Left renal pelvis (tissue), 4 donors: ENCODE data around the gene ZFP64. TPM values are rescaled to one million over a fixed set of nuclear protein-coding genes. Genes with fewer than 3 reads are reported as not detected.
"Not testable (repeated sequence)": the region's sequence is repeated elsewhere in the genome, so short reads cannot be mapped to it uniquely, and the experiment has no call there.

Source experiments
- DNase-seq, 4 donors: peaks; one replicate each; pipeline ENCODE4 v3.0.0-alpha.2; 2013; ENCODE audit warnings: low read depth in 4 of 4, low spot score in 3 of 4
- polyA plus RNA-seq, 4 donors: library from polyadenylated mRNA; unstranded; fragments of 120-200 nt; gene quantifications; one replicate each; pipeline ENCODE4 v1.2.1, GENCODE V29; 2013; ENCODE audit not compliant: insufficient read length in 4 of 4

ZFP64 gene
- polyA plus RNA-seq, 4 donors, result 19.6 to 23.8 (median 21.7) TPM

DNA sequence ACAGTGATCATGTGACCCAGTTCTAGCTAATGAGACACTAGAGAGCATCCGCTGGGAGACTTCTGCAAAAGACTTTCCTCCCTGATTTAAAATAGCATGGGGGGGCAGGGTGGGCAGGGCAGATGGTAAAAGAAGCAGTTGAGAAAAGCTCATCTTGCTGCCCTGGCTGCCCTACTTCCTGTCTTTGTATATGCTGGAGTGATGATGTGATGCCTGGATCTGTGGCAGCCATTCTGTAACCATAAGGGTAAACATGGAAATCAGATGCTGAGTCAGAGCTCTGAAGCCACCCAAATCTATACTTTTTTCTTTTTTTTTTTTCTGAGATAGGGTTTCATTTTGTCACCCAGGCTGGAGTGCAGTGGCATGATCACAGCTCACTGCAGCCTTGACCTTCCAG lies 25.4 kb downstream of the ZFP64 start:
- no peak for DNase-seq

GRCh38 chr20:52160621-52161204 lies 30.9 kb downstream of the ZFP64 start:
- no peak for DNase-seq

DNA sequence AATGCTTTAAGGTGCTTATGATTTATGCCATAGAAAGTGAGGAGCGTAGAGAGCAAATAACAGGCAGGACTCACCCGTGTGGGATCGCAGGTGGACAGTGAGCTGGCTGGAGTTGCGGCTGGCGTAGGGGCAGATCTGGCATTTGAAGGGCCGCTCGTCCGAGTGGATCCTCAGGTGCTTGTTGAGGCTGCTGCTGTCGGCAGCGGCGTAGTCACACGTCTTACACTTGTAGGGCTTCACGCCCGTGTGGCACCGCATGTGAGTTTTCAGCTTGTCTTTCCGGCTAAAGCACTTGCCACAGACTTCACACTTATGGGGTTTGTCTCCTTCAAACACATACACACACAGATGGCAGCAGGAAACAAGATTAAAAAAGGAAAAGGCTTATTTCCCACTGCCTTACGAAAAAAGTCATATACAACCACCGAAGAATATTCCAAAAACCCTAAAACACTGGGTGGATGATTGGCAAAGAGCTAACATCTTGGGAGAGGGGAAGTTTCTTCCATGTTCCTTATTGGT lies 31.5 kb downstream of the ZFP64 start:
- no peak for DNase-seq

DNA sequence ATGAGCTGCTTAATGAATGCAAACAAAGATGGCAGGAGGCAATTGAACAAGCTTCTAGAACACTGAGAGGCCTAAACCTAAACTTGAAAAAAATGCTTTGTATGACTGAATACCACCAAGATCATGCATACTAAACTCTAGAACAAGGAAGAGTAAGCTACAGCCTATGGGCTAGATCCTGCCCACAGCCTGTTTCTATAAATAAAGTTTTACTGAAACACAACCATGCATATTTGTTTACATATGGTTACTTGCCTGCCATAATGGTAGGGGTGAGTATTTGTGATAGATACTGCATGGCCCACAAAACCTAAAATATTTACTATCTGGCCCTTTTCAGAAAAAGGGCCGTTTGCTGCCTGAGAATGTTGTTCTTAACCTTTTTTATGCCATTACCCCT lies 37.0 kb downstream of the ZFP64 start:
- DNase-seq, result no peak

DNA sequence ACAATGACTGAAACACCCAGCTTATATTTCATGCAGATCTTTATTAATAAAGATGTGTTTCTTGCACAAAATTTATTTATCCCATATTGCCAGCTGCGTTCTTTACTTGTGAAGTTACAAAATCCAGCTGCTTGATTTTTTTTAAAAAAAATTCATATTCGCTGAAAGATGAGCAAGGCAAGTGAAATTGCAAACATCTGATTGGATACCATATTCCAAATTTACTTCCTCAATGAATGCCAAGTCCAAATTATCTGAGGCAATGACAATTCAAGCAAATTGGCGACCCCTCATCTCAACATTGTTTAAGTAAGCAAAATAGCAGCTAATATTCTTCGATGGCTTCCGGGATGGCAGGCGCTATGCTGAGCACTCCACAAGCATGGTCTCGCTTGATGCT lies 37.7 kb downstream of the ZFP64 start:
- no peak for DNase-seq

DNA sequence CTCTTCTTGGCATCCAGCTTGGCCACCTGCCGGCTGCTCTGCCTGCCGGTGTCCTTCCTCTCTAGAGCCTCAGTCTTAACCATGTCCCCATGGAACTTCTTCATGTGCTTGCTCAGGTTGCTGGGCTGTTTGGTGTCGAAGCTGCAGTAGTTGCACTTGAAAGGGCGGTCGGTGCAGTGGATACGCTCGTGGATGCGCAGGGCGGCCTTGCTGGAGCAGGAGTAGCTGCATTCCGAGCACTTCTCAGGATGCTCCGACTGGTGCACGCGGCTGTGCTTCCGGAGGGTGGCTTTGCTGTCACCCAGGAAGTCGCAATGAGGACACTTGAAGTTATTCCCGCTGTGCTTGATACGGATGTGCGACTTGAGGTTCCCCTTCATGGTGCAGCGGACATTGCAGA lies 38.7 kb downstream of the ZFP64 start:
- DNase-seq, result no peak

DNA sequence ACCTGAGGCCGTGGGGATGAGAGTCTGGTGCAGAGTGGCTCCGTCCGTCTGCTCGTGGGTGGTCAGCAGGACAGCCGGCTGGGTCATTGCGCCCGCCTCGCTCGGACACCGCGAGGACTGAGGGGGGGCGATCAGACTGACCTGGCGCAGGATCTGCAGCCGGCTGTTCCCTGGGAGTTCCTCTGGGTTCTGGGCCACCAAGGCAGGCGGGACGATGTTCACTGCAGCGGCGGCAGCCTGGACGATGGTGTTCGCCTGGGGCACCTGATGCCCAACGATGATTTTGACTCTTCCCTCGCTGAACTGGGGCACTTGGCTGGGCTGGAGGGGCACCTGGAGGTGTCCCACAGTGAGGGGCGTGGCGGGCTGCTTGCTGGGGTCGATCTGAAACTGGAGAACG lies 39.2 kb downstream of the ZFP64 start:
- no peak for DNase-seq

GRCh38 chr20:52150440-52151258 lies 40.9 kb downstream of the ZFP64 start:
- DNase-seq, result peak in 3 of 4 donors; percentile 14 to 33 (median 28)

- no peak for DNase-seq
Measured at GRCh38 chr20:52145587-52145986, 46.0 kb downstream of the ZFP64 start.

DNA sequence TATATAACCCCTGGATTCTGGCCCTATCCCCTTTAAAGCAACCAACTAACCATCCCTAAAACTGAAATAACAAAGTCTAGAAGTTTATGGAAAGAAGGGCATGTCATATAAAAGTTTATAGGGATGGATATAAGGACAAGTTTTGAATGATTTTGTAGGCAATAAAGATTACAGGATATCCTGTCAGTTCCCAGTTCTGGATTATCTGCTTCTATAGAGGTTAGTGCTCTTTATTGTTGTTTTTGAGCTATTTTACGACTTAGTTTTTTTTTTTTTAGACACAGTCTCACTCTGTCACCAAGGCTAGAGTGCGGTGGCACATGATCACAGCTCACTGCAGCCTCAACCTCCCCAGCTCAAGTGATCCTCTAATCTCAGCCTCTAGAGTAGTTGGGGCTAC lies 48.3 kb downstream of the ZFP64 start:
- no peak for DNase-seq

DNA sequence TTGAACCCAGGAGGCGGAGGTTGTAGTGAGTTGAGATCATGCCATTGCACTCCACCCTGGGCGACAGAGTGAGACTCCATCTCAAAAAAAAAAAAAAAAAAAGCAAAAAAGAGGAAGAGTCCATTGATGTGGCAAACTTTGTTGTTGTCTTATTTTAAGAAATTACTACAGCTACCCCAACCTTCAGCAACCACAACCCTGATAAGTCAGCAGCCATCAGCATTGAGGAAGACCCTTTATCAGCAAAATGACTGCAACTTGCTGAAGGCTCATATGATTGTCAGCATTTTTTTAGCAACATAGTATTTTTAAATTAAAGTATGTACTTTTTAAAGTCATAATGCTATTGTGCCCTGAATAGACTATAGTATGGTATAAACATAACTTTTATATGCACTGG lies 48.8 kb downstream of the ZFP64 start:
- DNase-seq, result no peak

DNA sequence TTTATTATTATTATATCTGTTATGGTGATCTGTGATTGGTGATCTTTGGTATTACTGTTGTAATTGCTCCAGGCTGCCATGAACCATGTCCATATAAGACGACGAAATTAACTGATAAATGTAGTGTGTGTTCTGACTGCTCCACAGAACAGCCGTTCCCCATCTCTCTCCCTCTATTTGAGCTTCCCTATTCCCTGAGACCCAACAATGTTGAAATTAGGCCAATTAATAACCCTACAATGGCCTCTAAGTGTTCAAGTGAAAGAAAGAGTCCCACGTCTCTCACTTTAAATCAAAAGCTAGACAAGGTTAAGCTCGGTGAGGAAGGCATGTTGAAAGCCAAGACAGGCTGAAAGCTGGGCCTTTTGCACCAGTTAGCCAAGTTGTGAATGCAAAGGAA lies 51.6 kb downstream of the ZFP64 start:
- no peak for DNase-seq

GRCh38 chr20:52137850-52138249 lies 53.7 kb downstream of the ZFP64 start:
- DNase-seq, result no peak

DNA sequence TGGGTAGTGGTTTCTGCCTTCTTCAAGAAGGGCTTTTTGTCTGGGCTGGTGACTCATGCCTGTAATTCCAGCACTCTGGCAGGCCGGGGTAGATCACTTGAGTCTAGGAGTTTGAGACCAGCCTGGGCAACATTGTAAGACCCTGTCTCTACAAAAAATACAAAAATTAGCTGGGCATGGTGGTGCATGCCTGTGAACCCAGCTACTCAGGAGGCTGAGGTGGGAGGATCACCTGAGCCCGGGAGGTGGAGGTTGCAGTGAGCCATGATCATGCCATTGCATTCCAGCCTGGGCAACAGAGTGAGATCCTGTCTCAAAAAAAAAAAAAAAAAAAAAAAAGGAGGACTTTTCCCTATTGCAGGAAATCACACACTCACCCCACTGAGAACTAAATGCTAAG lies 57.9 kb downstream of the ZFP64 start:
- not testable (repeated sequence) for DNase-seq

DNA sequence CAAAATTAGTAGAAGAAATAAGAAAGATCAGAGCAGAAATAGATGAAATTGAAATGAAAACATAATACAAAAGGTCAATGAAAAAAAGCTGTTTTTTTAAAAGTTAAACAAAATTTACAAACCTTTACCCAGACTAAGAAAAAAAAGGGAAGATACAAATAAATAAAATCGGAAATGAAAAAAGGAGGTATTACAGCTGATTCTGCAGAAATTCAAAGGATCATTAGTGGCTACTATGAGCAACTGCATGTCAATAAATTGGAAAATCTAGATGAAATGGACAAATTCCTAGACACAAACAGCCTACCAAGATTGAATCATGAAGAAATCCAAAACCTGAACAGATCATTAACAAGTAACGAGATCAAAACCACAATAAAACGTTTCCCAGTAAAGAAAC lies 59.2 kb downstream of the ZFP64 start:
- DNase-seq, result no peak

DNA sequence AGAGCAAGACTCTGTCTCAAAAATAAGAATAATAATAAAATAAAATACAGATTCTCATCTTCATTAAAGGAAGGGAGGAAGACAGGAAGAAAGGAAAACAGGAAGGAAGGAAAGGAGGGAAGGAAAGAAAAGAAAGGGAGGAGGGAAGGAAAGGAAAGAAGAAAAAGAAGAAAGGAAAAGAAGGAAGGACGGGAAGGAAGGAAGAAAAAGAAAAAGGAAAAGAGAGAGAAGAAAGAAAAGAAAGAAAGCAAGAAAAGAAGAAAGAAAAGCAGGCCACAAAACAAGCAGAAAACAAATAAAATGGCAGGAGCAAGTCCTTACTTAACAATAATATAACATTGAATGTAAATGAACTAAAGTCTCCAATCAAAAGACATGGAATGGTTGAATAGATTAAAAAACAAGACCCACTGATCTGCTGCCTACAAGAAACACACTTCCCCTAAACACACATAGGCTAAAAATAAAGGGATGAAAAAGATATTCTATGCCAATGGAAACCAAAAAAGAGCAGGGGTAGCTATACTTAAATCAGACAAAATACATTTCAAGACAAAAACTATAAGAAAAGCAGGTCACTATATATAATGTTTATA lies 60.4 kb downstream of the ZFP64 start:
- DNase-seq, result no peak

DNA sequence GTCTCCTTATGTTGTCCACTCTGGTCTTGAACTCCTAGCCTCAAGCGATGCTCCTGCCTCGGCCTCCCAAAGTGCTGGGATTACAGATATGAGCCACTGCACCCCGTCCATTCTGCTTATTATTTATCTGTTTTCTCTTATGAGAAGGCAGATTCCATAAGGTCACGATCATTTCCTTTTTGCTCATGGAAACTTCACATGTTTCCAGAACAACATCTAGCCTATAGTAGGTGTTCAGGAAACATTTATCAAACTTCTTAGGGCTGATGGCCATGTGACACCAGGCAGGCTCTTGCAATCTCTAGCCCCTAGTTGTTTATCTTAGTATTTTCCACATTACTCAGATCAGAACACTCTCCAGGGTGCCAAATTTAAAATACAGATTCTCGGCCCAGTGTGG lies 61.2 kb downstream of the ZFP64 start:
- DNase-seq, result no peak

DNA sequence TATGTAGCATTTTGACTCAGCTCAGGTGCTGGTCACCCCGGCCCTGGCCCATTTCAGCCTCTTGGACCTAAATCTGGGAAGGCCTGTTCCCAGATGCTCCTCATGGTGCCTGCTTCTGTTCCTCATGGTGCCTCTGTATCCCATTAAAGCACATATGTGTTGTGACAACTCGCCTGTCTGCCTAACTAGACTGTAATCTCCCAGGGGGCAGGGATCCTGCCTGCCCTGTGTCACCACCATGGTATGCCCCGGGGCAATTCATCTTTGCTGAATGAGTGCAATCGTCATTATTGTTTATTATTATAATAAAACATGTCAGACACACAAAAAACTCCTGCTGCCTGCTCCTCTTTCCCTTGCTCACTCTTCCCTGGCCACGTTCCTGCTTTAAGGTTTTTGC lies 62.0 kb downstream of the ZFP64 start:
- DNase-seq, result no peak

DNA sequence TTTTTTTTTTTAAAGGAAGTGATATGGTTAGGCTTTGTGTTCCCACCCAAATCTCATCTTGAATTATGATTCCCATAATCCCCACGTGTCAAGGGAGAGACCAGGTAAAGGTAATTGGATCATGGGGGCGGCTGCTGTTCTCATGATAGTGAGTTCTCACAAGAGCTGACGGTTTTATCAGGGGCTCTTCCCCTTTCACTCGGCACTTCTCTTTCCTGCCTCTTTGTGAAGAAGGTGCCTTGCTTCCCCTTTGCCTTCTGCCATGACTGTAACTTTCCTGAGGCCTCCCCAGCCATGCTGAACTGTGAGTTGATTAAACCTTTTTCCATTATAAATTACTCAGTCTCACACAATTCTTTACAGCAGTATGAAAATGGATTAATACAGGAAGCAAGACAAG lies 64.3 kb downstream of the ZFP64 start:
- DNase-seq, result no peak

DNA sequence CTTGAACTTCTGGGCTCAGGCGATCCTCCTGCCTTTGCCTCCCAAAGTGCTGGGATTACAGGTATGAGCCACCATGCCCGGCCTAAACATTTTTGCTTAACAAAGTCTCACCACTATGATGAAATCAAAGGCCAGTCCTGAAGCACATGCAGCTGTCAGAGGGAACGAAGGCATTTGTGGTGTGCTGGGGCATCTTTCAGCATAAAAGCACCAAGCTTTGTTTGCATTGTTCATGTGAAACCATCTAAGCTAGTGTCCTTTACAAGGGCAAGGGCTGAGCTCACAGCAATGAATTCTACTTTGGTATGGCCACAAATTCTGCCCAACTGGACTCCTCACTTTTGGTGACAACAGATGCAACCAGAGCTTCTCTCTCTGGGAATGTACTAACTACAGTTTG lies 66.8 kb downstream of the ZFP64 start:
- no peak for DNase-seq

GRCh38 chr20:52118696-52119095 lies 72.9 kb downstream of the ZFP64 start:
- no peak for DNase-seq
